ENCODE data around the gene MRPL39.

The MRPL39 gene

GRCh38 chr21:25566645-25567044 is 40.6 kb downstream of the MRPL39 start:
- no peak for FAIRE-seq

DNA sequence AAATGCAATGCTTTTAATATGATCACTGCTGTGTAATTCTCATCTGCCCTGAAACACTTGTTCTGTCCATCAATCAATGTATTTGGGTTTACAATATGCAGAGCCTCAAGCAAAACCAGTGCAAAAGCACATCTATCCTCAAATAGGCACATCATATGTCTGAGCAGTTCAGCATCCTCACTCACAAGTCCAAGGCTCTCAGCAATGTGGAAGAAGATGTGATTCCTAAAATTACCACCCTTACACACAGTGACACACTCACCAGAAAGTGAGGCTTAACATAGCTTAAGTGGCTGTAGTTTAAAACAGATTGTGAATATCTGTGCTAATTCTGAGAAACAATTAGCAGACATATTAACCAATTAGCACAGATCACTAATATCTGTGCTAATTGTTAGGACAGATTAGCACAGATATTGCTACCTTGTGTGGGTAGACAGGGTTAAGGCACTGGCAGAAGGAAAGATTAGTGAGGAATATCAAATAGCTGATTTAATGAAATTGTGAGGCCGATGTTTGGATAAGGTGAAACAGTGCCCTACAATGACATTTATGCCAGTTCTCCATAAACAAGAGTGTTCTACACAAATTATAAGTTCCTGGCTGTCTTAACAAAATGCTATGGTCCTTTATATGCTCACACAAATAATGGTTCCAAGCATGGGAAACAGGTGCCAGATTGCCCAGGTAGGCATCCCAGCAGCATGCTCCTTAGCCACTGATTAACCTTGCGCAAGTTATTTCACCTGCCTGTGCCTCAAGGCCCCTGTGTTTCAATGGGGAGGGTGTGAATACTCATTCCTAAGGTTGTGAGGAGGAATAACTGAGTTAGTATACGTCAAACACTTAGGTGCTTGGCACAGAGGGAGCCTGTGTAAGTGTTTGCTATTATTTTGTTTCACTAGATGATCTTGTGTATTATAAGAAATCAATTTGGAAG is 41.7 kb downstream of the MRPL39 start:
- FAIRE-seq, result no peak

GRCh38 chr21:25564349-25564948 is 42.8 kb downstream of the MRPL39 start:
- no peak for FAIRE-seq

DNA sequence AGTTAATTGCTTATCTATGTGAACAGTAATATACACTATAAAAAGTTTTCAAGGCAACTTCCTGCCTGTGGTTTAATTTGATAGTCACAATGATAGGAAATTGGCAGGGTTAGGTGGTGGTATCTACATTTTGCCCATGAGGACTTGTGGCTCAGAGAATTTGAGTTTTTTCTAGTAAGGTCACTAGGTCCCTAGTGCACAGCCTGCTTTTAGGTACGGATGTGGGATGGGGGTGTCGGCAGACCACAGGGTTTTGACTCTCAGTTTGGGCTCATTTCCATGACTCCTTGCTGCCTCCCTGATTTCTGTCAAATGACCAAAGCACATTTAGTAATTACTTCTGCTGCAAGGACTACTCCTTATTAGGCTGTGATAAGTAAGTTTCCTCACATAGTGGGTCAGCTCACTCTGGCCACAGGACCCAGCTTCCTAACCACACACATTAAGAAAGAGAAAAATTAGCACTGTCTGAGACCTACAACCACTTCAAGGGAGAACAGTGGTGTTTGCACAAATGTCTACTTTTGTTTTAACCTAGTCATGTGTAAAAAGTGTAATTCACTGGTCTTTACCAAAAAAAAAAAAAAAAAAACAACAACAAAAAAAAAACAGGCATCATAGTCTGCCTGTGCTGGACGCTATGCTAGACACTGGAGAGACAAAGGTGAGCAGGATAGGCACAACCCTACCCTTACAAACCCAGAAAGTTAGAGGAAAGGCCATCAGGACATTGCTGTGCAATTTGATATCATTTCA is 43.7 kb downstream of the MRPL39 start:
- FAIRE-seq, result no peak

- FAIRE-seq, result no peak
Observed at GRCh38 chr21:25562660-25563059, 44.6 kb downstream of the MRPL39 start.

GRCh38 chr21:25561668-25562641 is 45.3 kb downstream of the MRPL39 start:
- FAIRE-seq, result no peak

DNA sequence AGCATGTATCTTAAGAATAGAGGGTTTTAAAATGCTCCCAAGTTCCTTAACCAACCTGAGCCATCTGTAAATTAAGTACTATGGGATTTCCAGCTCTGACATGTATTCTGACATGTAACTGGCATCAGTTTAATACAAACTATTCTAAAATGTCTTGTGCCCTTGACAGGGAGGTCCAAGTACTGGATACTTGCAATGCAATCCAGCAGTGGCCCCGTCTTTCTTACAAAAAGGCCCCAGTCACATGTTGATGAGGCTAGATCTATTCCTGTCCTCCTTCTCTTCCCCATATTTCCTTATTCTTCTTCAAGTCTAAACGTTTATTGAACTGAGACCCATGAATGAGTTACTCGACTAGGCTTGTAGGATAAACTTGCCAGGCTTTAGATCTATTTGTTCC is 46.4 kb downstream of the MRPL39 start:
- FAIRE-seq, result no peak

- no peak for FAIRE-seq
Observed at GRCh38 chr21:25560271-25560685, 47.0 kb downstream of the MRPL39 start.

DNA sequence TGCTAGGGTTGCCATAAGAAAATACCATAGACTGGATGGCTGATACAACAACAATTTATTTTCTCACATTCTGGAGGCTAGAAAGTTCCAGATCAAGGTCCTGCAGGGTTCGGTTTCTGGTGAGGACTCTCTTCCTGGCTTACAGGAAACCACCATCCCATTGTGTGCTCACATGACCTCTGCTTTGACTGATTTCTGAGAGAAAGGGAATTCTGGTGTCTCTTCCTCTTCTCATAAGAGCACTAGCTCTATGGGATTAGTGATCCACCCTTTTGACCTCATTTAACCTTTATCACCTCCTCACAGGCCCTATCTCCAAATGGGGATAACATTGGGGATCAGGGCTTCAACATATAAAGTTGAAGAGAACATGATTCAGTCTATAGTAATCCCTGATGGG is 47.5 kb downstream of the MRPL39 start:
- no peak for FAIRE-seq

GRCh38 chr21:25558123-25558522 is 49.2 kb downstream of the MRPL39 start:
- FAIRE-seq, result no peak

- no peak for FAIRE-seq
Observed at GRCh38 chr21:25557180-25557579, 50.1 kb downstream of the MRPL39 start.

DNA sequence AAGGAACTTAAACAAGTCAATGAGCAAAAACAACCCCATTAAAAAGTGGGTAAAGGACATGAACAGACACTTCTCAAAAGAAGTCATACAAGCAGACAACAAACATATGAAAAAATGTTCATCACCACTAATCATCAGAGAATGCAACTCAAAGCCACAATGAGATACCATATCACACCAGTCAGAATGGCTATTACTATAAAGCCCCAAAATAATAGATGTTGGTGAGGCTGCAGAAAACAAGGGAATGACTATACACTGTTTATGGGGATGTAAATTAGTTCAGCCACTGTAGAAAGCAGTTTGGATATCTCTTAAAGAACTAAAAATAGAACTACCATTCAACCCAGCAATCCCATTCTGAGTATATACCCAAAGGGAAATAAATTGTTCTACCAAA is 51.2 kb downstream of the MRPL39 start:
- no peak for FAIRE-seq

GRCh38 chr21:25555492-25555891 is 51.8 kb downstream of the MRPL39 start:
- FAIRE-seq, result no peak

- no peak for FAIRE-seq
Observed at GRCh38 chr21:25552856-25553255, 54.4 kb downstream of the MRPL39 start.

DNA sequence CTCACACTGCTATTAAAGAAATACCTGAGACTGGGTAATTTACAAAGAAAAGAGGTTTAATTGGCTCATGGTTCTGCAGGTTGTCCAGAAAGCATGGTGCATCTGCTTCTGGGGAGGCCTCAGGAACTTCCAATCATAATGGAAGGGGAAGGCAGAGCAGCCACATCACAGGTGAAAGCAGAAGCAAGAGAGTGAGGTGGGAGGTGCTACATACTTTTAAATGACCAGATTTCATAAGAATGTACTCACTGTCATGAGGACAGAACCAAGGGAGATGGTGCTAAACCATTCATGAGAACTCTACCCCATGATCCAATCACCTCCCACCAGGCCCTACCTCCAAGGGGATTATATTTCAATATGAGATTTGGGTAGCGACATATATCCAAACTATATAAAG is 55.7 kb downstream of the MRPL39 start:
- FAIRE-seq, result no peak

GRCh38 chr21:25550352-25551120 is 56.7 kb downstream of the MRPL39 start:
- FAIRE-seq, result no peak

DNA sequence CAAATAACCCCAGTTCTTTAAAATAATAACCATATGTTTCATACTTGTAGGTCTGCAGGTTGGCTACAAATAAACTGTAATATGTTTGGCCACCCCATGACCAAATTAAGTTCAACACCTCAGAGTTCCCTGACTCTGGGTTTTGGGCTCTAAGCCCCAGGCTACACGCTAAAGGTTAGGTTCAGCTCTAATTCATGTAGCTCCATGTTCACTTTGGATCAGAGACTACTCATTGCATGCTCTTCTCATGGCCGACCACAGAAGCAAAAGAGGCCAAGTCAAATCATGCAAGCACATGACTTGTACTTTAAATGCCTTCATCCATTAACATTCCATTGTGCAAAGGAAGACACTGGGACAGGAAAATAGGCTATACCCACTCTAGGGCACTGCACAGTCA is 66.2 kb downstream of the MRPL39 start:
- no peak for FAIRE-seq

- FAIRE-seq, result no peak
Observed at GRCh38 chr21:25539606-25540005, 67.7 kb downstream of the MRPL39 start.

DNA sequence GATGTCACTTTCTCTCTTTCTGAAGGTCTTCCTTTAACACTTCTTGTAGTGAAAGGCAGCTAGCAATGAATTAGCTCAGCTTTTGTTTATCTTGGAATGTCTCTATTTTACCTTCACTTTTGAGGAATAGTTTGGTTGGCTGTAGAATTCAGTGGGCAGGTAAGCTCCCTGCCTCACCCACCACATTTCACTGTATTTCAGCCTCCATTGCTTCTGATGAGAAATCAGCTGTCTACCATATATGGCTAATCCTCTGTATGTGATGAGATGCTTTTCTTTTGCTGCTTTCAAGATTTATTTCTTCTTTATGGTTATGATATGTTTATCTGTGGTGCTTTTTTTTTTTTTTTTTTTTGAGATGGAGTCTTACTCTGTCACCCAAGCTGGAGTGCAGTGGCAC is 70.1 kb downstream of the MRPL39 start:
- FAIRE-seq, result no peak

- no peak for FAIRE-seq
Observed at GRCh38 chr21:25536752-25537151, 70.5 kb downstream of the MRPL39 start.

DNA sequence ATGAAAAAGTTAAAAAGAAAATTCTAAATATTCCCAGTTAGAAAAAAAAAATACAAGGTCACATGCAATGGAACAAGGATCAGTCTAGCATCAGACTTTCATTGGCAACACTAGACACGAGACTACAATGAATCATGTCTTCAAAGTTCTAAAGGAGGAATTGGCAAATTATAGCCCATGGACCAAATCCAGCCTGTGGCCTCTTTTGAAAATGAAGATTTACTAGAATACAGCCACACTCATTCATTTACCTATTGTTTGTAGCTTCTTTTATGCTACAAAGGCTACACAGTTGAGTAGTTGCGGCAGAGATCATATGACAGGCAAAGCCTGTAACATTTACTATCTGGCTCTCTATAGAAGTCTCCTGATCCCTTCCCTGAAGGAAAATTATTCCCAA is 71.4 kb downstream of the MRPL39 start:
- FAIRE-seq, result no peak

All from colon (tissue), 2 donors.